K562 (cell line): ENCODE results near the gene PLCL2. TPM values are rescaled to one million over a fixed set of nuclear protein-coding genes. Genes with fewer than 3 reads are reported as not detected.
A peak's percentile ranks its signal among the peaks of the same experiment; 100 is the strongest.

ENCODE experiments used
- ATAC-seq: fragments of 200-7000 bp; cut with Tn5 transposase; 3 replicates; pipeline ENCODE4 v1.9.1; 2020; ENCODE audit warnings: moderate library complexity
- BruUV-seq: library from RNA; stranded (reverse); fragments of 400-500 nt; replicated peaks from 2 replicates; lab custom pipeline; 2021; lab: Mats Ljungman, UMichigan
- CTCF ChIA-PET: fragments of 300-600 bp; formaldehyde crosslinking; extraction: SDS; loops from one replicate; lab custom pipeline; 2021; ENCODE audit warnings: low intra/inter-chr PET ratio; lab: Yijun Ruan, JAX
- POLR2A ChIA-PET: fragments of 300-600, 350-650 bp; sonication (Branson Sonifier 250); formaldehyde crosslinking; extraction: SDS; loops from one replicate; lab custom pipeline; 2021; ENCODE audit warnings: antibody characterized with exemption, inconsistent platforms; lab: Yijun Ruan, JAX
- DNase-seq, 4 experiments: peaks; one replicate each; pipeline versions ENCODE4 v3.0.0 to v3.0.0-alpha.2; 2011 to 2018; ENCODE audit warnings: low spot score in 3 of 4, mixed read lengths in 3 of 4; ENCODE audit errors: extremely low read depth in 1 of 4
- FAIRE-seq: peaks from 2 replicates; lab custom pipeline; 2011; peaks lifted over from hg19 to GRCh38; lab: Jason Lieb, UNC
- H2AFZ ChIP-seq: 2 replicates; pipeline ENCODE4 v1.6.0; 2011; ENCODE audit warnings: low read depth, low read length, control low read depth, inconsistent platforms
- H3K27ac ChIP-seq: fragments of 200-600 bp; 3 replicates; pipeline ENCODE4 v1.8.0; 2011; ENCODE audit warnings: low read depth, mild to moderate bottlenecking, control low read depth, inconsistent platforms, low read length, moderate library complexity, mixed read lengths; ENCODE audit errors: extremely low read depth
- H3K27me3 ChIP-seq, 2 experiments: fragments of 300-600 bp in 1 of 2; 2 replicates in 1 of 2; 3 replicates in 1 of 2; pipeline versions ENCODE4 v1.6.0 to v1.8.0; 2011; ENCODE audit warnings: inconsistent platforms in 2 of 2, low read length in 2 of 2, mild to moderate bottlenecking in 1 of 2, mixed read lengths in 1 of 2, moderate library complexity in 1 of 2; ENCODE audit not compliant: control insufficient read depth in 2 of 2, insufficient read depth in 2 of 2
- H3K36me3 ChIP-seq: fragments of 300-600 bp; 3 replicates; pipeline ENCODE4 v1.8.0; 2011; ENCODE audit warnings: mild to moderate bottlenecking, low read length, inconsistent platforms; ENCODE audit not compliant: control insufficient read depth, insufficient read depth
- H3K4me1 ChIP-seq, 2 experiments: fragments of 200-600 bp in 1 of 2; replicated peaks in 1 of 2; 2 replicates in 1 of 2; 3 replicates in 1 of 2; pipeline versions ENCODE4 v1.5.1 to v1.8.0; 2011; ENCODE audit warnings: inconsistent platforms in 2 of 2, low read length in 2 of 2, mild to moderate bottlenecking in 1 of 2, mixed read lengths in 1 of 2, moderate library complexity in 1 of 2; ENCODE audit not compliant: control insufficient read depth in 2 of 2, insufficient read depth in 2 of 2
- H3K4me2 ChIP-seq: 2 replicates; pipeline ENCODE4 v1.6.1; 2011; ENCODE audit warnings: low read length, control low read depth, inconsistent platforms, mixed read lengths; ENCODE audit not compliant: insufficient read depth
- H3K4me3 ChIP-seq: fragments of 200-600 bp; sonication (generic), shearing (Covaris generic); 2 replicates; pipeline ENCODE4 v1.5.1; 2016; ENCODE audit warnings: control low read depth, inconsistent platforms
- H3K79me2 ChIP-seq: fragments of 200-600 bp; 3 replicates; pipeline ENCODE4 v1.8.0; 2011; ENCODE audit warnings: low read length, inconsistent platforms; ENCODE audit not compliant: control insufficient read depth, insufficient read depth
- H3K9ac ChIP-seq, 2 experiments: 2 replicates each; pipeline versions ENCODE4 v1.6.0 to v1.6.1; 2011; ENCODE audit warnings: low read depth in 2 of 2, low read length in 2 of 2, control low read depth in 1 of 2, inconsistent platforms in 1 of 2, mild to moderate bottlenecking in 1 of 2, mixed read lengths in 1 of 2; ENCODE audit not compliant: insufficient read depth in 1 of 2
- H3K9me1 ChIP-seq: one replicate; pipeline ENCODE4 v1.6.0; 2011; ENCODE audit warnings: inconsistent platforms, mild to moderate bottlenecking, low read length, moderate library complexity; ENCODE audit not compliant: control insufficient read depth, insufficient read depth
- H3K9me3 ChIP-seq: replicated peaks from 2 replicates; pipeline ENCODE4 v1.5.1; 2011; ENCODE audit warnings: low read depth, low read length, inconsistent platforms; ENCODE audit not compliant: control insufficient read depth, insufficient read depth
- H4K20me1 ChIP-seq: replicated peaks from 2 replicates; pipeline ENCODE4 v1.6.1; 2011; ENCODE audit warnings: low read length, inconsistent platforms, mixed read lengths; ENCODE audit not compliant: control insufficient read depth, insufficient read depth
- CHD2 ChIP-seq: IDR thresholded peaks from 2 replicates; pipeline ENCODE4 v1.6.1; 2011; ENCODE audit warnings: low read depth, low read length
- CREB3L1 ChIP-seq: fragments of 450-650 bp; IDR thresholded peaks from 2 replicates; pipeline ENCODE4 v1.6.1; 2014; ENCODE audit warnings: low read depth, mild to moderate bottlenecking, moderate library complexity, borderline replicate concordance
- NCOA6 ChIP-seq: fragments of 450-650 bp; IDR thresholded peaks from 2 replicates; pipeline ENCODE4 v1.6.1; 2017; ENCODE audit warnings: mild to moderate bottlenecking
- NFXL1 ChIP-seq: fragments of 450-650 bp; formaldehyde crosslinking; IDR thresholded peaks from 2 replicates; pipeline ENCODE4 v1.4.0; 2021; ENCODE audit warnings: mild to moderate bottlenecking
- PRPF4 ChIP-seq: fragments of 200-400 bp; formaldehyde crosslinking; IDR thresholded peaks from one replicate; pipeline ENCODE4 v1.6.1; 2017; ENCODE audit warnings: low read length, low read depth, mild to moderate bottlenecking; ENCODE audit not compliant: insufficient read depth, poor library complexity, severe bottlenecking
- RAD51 ChIP-seq: fragments of 450-650 bp; IDR thresholded peaks from 2 replicates; pipeline ENCODE4 v1.7.1; 2016; ENCODE audit warnings: low read depth, mild to moderate bottlenecking, borderline replicate concordance
- RBM25 ChIP-seq: fragments of 200-400 bp; formaldehyde crosslinking; IDR thresholded peaks from 2 replicates; pipeline ENCODE4 v1.6.1; 2018; ENCODE audit warnings: low read length, low read depth, moderate library complexity; ENCODE audit not compliant: severe bottlenecking
- SMARCA5 ChIP-seq: fragments of 450-650 bp; IDR thresholded peaks from 2 replicates; pipeline ENCODE4 v1.6.1; 2016
- SRSF1 ChIP-seq: fragments of 200-400 bp; formaldehyde crosslinking; IDR thresholded peaks from 2 replicates; pipeline ENCODE4 v1.6.1; 2017; ENCODE audit warnings: mild to moderate bottlenecking, low read depth, low read length, moderate library complexity
- TAF7 ChIP-seq: fragments of 450-650 bp; IDR thresholded peaks from 2 replicates; pipeline ENCODE4 v1.6.1; 2016; ENCODE audit warnings: missing genetic modification characterization, missing compliant biosample characterization
- TAL1 ChIP-seq: fragments of 450-650 bp; IDR thresholded peaks from 2 replicates; pipeline ENCODE4 v1.6.1; 2016; ENCODE audit warnings: mild to moderate bottlenecking
- ZBTB40 ChIP-seq, 2 experiments: fragments of 450-650 bp in 1 of 2; sonication (generic) in 1 of 2; formaldehyde crosslinking in 1 of 2; IDR thresholded peaks; 2 replicates each; pipeline versions ENCODE4 v1.7.1 to v1.9.0; 2016 to 2022; ENCODE audit warnings: inconsistent platforms in 1 of 2, mild to moderate bottlenecking in 1 of 2, missing genetic modification reagents in 1 of 2
- ZNF133 ChIP-seq: fragments of 250-450 bp; sonication (Bioruptor Pico); IDR thresholded peaks from 2 replicates; pipeline ENCODE4 v1.4.0; 2020; ENCODE audit warnings: mild to moderate bottlenecking
- ZNF695 ChIP-seq: fragments of 450-650 bp; formaldehyde crosslinking; IDR thresholded peaks from 2 replicates; pipeline ENCODE4 v1.4.0; 2020; ENCODE audit warnings: mild to moderate bottlenecking, moderate library complexity
- WGBS: fragments of 100-300 bp; shearing (Covaris generic); methylation state at CpG from one replicate; pipeline ENCODE4 v1.1.6; 2016; ENCODE audit warnings: low coverage, mixed read lengths; ENCODE audit not compliant: insufficient coverage; ENCODE audit errors: missing lambda C conversion rate; 5-methylcytosine and 5-hydroxymethylcytosine counted together
- in situ Hi-C: fragments of 300-500 bp; cut with MboI; formaldehyde crosslinking; loops from 4 replicates; pipeline ENCODE4 v1.15.0; 2018; ENCODE audit warnings: inconsistent platforms, mixed read lengths
- intact Hi-C: fragments of 100-400 bp; cut with micrococcal nuclease; formaldehyde crosslinking; loops from 2 replicates; pipeline ENCODE4 v1.14.2; 2022
- polyA plus RNA-seq, 8 experiments: library from polyadenylated mRNA; depleted of rRNA in 4 of 8; stranded (reverse) in 5 of 8; unstranded in 3 of 8; fragments of >200 nt; fragmentation: Nextera tagmentation in 2 of 8; fragmentation: Illumina TruSeq in 1 of 8; extraction: Ambion mirVana in 2 of 8; extraction: Trizol in 1 of 8; gene quantifications; 2 replicates each; pipeline versions ENCODE4 v1.2.1 to v1.2.3, GENCODE V29; 2011 to 2014; ENCODE audit warnings: inconsistent platforms in 1 of 8, missing spikeins in 1 of 8
- total RNA-seq, 7 experiments: library from RNA; depleted of rRNA in 6 of 7; stranded (reverse); fragments of >200 nt in 6 of 7; fragmentation: Illumina TruSeq in 2 of 7; extraction: Trizol in 2 of 7; gene quantifications; 2 replicates each; pipeline versions ENCODE4 v1.2.1 to v1.2.3, GENCODE V29; 2011 to 2021; ENCODE audit warnings: low replicate concordance in 1 of 7

The PLCL2 gene
- total and polyA plus RNA-seq, 9 of the 15 experiments (the other 6 are each of a cell fraction or from before 2014, with no cell fraction given): 0.03 to 0.18 (median 0.11) TPM; not detected in 2

GRCh38 chr3:17088017-17088416 is 203.3 kb downstream of the PLCL2 start:
- FAIRE-seq: peak; percentile 6
- H3K9me3 ChIP-seq: no peaks in the 10 kb centered on the region
- CTCF ChIA-PET: no interaction called here
- no TSS peak for BruUV-seq
- no peak for ATAC-seq
- no peaks in the 10 kb centered on the region for H4K20me1 ChIP-seq
- DNase-seq: no peak
- no peaks in the 10 kb centered on the region for H3K4me1 ChIP-seq
- H3K9me1 ChIP-seq: no peaks in the 10 kb centered on the region
- H3K27ac ChIP-seq: no peak overlapping the region
- H3K27me3 ChIP-seq: peaks cover 5% of the 10 kb centered on the region in 2 experiments; a peak in 4 of 5 replicates
- H3K4me3 ChIP-seq: no peak overlapping the region
- no peaks in the 10 kb centered on the region for H3K79me2 ChIP-seq
- no peak overlapping the region for H2AFZ ChIP-seq
- WGBS: 3% methylated on average over 3 of the region's 3 CpGs
- in situ Hi-C loops (no loop called here), intact Hi-C loops (no loop called here)
- POLR2A ChIA-PET: interaction anchor here (0.7 kb wide), 1 partner anchor 786 kb away, joined by 3 read pairs; no protein-coding TSS in a partner anchor
- H3K36me3 ChIP-seq: no peaks in the 10 kb centered on the region
- no peak overlapping the region for H3K4me2 ChIP-seq
- no peak overlapping the region for H3K9ac ChIP-seq
- TF ChIP-seq TAL1 (no peak), CHD2 (no peak), ZBTB40 (IDR thresholded peaks at IDR 0.05) (no peak), ZBTB40 (CRISPR knock-in tag; IDR thresholded peaks at IDR 0.05) (no peak), RBM25 (no peak), ZNF133 (CRISPR knock-in tag) (no peak), SMARCA5 (no peak), NFXL1 (CRISPR knock-in tag) (no peak), ZNF695 (CRISPR knock-in tag) (no peak), CREB3L1 (no peak), SRSF1 (no peak), NCOA6 (no peak), PRPF4 (no peak), RAD51 (no peak), TAF7 (tag) (no peak)
